Jurkat, Clone E6-1 (cell line): ENCODE measurements around the gene METTL1. TPM values are rescaled to one million over a fixed set of nuclear protein-coding genes. Genes with fewer than 3 reads are reported as not detected.
A peak's percentile ranks its signal among the peaks of the same experiment; 100 is the strongest.
"Not testable (repeated sequence)": the region's sequence is repeated elsewhere in the genome, so short reads cannot be mapped to it uniquely, and the experiment has no call there.

Source experiments
- DNase-seq: peaks from one replicate; pipeline ENCODE4 v3.0.0-alpha.2; 2011; ENCODE audit warnings: low read depth, low spot score
- H3K4me3 ChIP-seq: 2 replicates; pipeline ENCODE4 v1.5.1; 2011; ENCODE audit warnings: mild to moderate bottlenecking, low read length, control low read depth, moderate library complexity
- polyA plus RNA-seq: library from polyadenylated mRNA; unstranded; fragments of >200 nt; gene quantifications from one replicate; pipeline ENCODE4 v1.2.1, GENCODE V29; 2012; ENCODE audit warnings: missing spikeins; ENCODE audit not compliant: insufficient read length, insufficient read depth

The METTL1 gene
- 50.1 TPM for polyA plus RNA-seq

DNA sequence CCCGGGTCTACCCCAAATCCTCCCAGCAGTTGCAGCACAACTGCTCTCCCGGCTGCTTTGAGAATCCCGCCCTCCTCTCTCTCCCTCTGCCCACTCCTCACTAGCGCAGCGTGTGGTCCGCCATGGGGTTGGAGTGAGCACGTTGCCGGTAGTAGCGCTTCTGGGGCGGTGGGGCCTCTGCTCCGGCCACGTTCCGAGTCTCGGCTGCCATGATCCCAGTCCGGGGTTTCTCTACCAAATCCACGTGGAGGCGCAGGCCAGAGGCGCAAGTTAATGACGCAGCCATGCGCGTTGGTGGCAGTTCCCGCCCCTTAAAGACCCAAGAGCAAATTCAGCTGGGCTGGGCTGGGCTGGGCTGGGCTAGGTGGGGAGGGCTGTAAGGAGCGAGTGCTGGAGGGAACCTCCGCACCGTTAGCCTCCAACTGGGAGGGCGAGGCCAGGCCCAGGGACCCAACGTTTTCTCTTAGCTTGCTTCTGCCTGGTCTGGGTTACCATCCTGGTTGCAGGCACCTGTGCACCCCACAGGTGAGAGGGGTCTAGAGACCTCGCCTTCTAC lies at the start of gene METTL1:
Gene METTL1, minus strand, starts transcription at position 233 of the 556 bp plus-strand sequence. Its CDS starts 22 bp downstream, at position 211.
- peak within 1 kb of the TSS; percentile 93 for H3K4me3 ChIP-seq
- peak; percentile 94 for DNase-seq

GRCh38 chr12:57821015-57821414 lies 49.1 kb upstream of the METTL1 start:
- not testable (repeated sequence) for DNase-seq, H3K4me3 ChIP-seq

- not testable (repeated sequence) for DNase-seq, H3K4me3 ChIP-seq
Measured at GRCh38 chr12:57820119-57820518, 48.2 kb upstream of the METTL1 start.

DNA sequence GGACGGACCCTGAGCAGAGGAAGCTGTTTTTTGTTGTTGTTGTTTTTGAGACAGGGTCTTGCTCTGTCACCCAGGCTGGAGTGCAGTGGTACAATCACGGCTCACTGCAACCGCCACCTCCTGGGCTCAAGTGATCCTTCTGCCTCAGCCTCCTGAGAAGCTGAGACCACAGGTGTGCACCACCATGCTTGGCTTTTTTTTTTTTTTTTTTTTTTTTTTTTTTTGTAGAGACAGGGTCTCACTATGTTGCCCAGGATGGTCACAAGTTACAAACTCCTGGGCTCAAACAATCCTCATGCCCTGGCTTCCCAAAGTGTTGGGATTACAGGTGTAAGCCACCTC lies 46.1 kb upstream of the METTL1 start:
- H3K4me3 ChIP-seq, DNase-seq: not testable (repeated sequence)

DNA sequence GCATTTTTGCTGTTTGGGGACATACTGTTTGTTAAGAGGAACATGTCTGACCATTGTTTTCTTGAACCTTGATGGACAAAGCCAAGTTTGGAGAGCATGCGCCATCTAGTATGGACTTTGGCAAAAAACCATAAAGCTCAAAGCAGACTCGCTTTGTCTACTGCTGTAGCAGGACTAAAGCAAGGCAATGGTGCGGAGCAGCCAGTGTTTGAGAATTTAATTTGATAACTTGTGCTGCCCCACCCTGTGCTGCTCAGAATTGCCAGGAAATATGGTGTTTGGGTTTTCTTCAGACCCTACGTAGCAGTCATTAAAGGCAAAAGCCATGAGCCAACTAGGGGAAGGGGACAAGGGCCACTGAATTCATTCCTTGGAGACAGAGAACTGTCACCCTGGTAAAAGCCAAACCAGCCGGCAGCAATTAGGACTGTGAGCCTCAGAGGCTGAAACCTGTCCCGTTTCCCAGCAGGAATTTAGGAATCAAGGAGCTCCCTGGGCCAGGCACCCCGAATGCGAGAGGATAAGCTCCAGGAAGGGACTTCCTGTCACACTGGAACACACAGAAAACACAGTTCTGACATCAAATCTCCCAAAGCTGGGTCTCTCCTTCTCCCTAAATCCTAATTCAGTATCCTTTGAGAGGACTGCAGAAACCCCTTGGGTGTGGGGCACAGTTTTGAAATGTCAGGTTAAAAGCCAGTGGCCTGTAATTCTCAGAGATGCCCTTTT lies 45.5 kb upstream of the METTL1 start:
- H3K4me3 ChIP-seq: no peak overlapping the region
- DNase-seq: no peak

- H3K4me3 ChIP-seq: no peak overlapping the region
- no peak for DNase-seq
Measured at GRCh38 chr12:57816855-57817151, 44.9 kb upstream of the METTL1 start.

DNA sequence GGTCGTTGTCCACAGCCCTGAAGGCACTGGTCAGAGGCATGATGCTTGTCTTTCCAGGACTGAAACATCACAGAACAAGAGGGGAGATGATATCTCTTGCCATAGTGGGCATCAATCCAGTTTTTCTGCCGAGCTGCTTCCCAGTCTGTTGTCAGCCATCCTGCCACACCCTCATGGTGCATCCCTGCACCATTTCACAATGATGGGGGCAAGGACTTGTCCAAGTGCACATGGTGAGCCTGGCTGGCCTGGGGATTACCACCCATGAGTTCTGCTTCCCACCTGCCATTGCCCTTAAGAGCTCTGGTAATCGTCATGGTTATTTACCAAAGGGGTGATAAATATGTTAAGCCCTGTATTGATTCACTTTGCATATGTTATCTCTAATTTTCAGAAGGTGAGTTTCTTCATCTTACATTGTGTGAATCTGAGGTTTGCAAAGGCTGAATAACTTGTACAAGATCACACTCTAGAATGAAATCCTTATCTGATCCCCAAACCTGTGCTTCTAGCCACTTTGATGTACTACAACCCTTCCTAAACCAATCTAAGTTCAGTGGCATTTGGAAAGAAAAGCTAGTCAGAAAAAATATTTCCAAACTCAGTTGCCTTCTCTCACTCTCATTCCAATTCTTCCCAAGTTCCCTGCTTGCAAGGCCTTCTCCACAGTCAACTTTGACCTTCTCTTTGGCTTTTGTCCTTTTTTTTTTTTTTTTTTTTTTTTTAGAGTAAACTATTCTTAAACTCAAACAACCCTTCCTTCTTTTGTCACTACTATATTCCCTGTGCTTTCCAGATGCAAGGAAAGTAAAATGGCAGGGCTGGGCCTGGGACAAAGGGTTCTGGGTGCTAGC lies 44.3 kb upstream of the METTL1 start:
- no peak overlapping the region for H3K4me3 ChIP-seq
- DNase-seq: no peak

DNA sequence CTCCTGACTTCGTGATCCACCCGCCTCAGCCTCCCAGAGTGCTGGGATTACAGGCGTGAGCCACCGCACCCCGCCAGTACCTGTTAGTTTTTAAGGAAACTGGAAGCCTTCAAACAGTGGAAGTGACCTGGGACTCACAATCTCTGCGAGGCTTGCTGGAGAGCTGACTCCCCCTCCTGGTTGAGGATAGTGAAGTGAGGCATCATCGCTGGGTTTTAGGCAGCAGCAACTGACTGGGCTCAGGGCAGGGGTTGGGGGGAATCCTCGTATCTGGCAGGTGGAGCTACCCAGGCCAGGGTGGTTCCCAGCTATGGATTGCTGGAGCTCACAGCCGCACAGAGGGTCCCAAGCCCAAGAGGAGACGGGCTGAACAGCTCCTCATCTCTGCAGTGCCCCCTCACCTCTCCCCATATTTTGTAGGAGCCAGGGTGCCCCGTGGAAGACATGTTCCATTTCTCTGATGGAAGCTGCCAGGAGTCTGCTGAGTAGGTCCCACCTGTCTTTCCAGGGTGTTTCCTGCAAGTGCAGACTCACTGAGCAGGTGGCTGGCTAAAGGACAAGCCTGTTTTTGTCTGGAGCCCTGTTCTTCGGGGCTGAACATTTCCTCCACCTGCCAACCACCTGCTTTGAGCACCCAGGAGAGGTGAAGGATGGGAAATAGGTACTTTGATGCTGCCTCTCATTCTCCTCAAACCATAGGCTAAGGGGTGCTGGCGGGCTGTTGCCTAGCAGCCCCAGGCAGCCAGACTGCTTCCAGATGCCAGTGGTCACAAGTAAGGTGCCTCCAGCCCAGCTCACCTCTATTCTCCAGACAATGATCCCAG lies 43.5 kb upstream of the METTL1 start:
- H3K4me3 ChIP-seq: no peak overlapping the region
- no peak for DNase-seq

DNA sequence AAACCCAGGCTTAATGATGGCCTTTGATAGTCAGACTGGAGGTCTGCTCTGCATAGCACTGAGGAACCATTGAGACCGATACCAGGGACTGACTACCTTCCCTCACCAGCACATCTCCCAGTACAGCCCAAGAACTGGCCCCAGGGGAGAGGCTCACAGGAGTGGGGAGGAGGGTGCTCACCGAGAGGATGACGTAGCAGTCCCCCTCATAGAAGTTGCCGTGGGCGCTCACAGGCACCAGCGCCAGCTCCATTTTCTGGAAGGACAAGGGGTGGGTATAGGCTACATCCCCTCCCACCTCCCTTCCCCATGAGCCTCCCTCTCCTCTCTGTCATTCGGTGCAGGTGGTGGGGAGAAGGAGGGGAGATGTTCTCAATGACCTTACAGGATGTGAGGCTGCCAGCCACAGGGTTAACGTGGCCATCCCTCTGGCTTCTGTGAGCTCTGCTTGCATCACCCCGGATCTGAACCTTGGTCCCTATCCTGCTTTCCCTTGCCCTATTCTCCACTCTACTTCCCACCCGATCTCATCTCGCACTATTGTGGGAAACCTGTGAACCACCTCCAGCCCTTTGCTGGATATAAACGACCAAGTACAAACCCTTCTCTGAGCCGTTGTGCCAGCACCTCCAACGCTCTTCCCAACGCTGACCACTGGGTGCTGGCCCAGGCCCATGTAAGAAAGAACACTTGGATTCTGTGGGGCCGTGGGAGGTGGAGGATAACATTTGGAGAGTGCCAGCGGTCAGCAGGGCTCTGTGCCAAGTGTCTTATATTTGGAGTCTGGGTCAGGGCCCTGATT lies 42.3 kb upstream of the METTL1 start:
- DNase-seq: no peak
- no peak overlapping the region for H3K4me3 ChIP-seq

DNA sequence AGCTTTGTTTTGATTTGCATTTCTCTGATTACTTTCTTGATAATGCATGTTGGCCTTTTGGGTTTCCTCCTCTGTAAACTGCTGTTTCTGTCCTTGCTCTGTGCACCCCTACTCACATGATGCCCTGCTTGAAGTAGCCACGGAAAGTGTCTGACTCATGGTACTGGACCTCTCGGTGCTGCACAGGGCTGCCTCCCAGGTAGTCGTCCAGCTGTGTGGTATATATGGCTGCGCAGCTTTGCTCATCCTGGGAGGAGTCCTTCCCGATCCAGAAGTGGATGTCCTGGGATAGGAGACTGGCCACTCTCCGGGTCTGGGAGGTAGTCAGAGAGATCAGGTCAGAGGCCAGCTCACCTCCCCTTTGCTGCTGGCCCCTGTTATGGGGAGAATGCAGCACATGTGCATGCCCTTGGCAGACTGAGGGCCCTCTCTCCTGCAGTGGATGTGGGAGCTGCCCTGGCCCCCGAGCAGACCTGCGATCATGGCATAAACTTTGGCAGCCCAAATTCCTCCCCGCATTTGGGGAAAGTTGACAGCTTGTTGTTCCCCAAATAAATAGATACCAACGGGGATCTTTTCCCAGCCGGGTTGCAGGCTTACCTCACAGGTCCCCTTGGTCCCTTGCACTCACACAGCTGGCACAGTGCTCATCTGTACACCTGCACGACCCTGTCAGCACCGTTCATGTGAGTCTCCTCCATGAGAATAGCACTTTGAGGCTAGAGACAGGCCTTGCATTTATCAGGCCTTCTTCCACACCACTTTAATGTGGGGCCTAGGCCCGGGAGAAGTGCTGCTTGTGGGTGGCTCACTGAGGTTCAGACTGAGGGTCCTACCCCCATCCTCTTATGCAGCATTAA lies 41.4 kb upstream of the METTL1 start:
- DNase-seq: no peak
- no peak overlapping the region for H3K4me3 ChIP-seq

GRCh38 chr12:57811028-57811755 lies 39.3 kb upstream of the METTL1 start:
- no peak for DNase-seq
- H3K4me3 ChIP-seq: no peak overlapping the region

GRCh38 chr12:57810450-57810849 lies 38.5 kb upstream of the METTL1 start:
- no peak for DNase-seq
- no peak overlapping the region for H3K4me3 ChIP-seq

DNA sequence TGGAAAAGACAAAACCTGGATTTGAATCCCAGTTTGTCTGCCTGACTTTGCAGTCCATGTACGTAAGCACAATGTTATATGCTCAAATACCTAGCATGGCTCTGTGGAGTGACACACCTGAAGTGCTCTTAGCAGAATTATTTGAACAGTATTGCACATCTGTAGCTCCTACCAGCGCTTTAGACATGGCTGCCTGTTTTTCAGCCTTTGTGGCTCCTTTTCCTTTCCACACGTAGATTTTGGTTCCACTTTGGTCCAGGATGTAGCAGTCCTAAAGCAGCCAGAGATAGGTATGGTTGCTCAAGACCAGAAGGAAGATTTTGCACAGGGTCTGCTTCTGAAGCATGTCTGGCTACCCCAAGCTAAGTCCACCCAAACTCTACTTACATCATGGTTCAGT lies 37.5 kb upstream of the METTL1 start:
- DNase-seq: no peak
- H3K4me3 ChIP-seq: no peak overlapping the region

GRCh38 chr12:57808351-57808750 lies 36.4 kb upstream of the METTL1 start:
- DNase-seq: no peak
- no peak overlapping the region for H3K4me3 ChIP-seq

- H3K4me3 ChIP-seq: no peak overlapping the region
- no peak for DNase-seq
Measured at GRCh38 chr12:57807285-57807684, 35.4 kb upstream of the METTL1 start.

- no peak overlapping the region for H3K4me3 ChIP-seq
Measured at GRCh38 chr12:57806677-57807076, 34.8 kb upstream of the METTL1 start.

GRCh38 chr12:57803319-57803893 lies 31.5 kb upstream of the METTL1 start:
- DNase-seq: no peak
- no peak overlapping the region for H3K4me3 ChIP-seq

More at GRCh38 chr12:57806677-57807076, 34.8 kb upstream of the METTL1 start:
- DNase-seq: no peak
